Measurements from ENCODE around the gene RALGPS1. TPM values are rescaled to one million over a fixed set of nuclear protein-coding genes. Genes with fewer than 3 reads are reported as not detected.

The RALGPS1 gene
- total and polyA plus RNA-seq, 2 of the 13 experiments (the other 11 are each of a cell fraction or from before 2014, with no cell fraction given): 3.7 to 6.5 TPM

- no peak for FAIRE-seq
- TF ChIP-seq ZNF224 (CRISPR knock-in tag; IDR thresholded peaks at IDR 0.05) (no peak), ZBTB46 (CRISPR knock-in tag; IDR thresholded peaks at IDR 0.05; ENCODE audit: borderline replicate concordance) (no peak), NFE2L2 (IDR thresholded peaks at IDR 0.05; ENCODE audit: low read length) (no peak), NONO (IDR thresholded peaks at IDR 0.05) (no peak), NONO (CRISPR knock-in tag; conservative IDR thresholded peaks at IDR 0.05) (no peak), ZNF362 (CRISPR knock-in tag; IDR thresholded peaks at IDR 0.05; ENCODE audit: borderline replicate concordance) (no peak), IRF9 (CRISPR knock-in tag; IDR thresholded peaks at IDR 0.05; ENCODE audit: borderline replicate concordance) (no peak), TEAD2 (CRISPR knock-in tag; IDR thresholded peaks at IDR 0.05) (no peak), IRF1 (CRISPR knock-in tag; IDR thresholded peaks at IDR 0.05; ENCODE audit: low read depth) (no peak), MAZ (IDR thresholded peaks at IDR 0.05; ENCODE audit: borderline replicate concordance, low read depth, low read length) (no peak), MAZ (CRISPR knock-in tag; IDR thresholded peaks at IDR 0.05; ENCODE audit: low read depth) (no peak), FOSL2 (CRISPR knock-in tag; IDR thresholded peaks at IDR 0.05) (no peak), TGIF2 (CRISPR knock-in tag; IDR thresholded peaks at IDR 0.05) (no peak), KDM1A (CRISPR knock-in tag; IDR thresholded peaks at IDR 0.05) (no peak), JUND (CRISPR knock-in tag; IDR thresholded peaks at IDR 0.05) (no peak), ZNF574 (CRISPR knock-in tag; IDR thresholded peaks at IDR 0.05) (no peak), ZNF589 (CRISPR knock-in tag; conservative IDR thresholded peaks at IDR 0.05) (no peak), ZNF205 (CRISPR knock-in tag; IDR thresholded peaks at IDR 0.05) (no peak), MEF2D (CRISPR knock-in tag; IDR thresholded peaks at IDR 0.05) (no peak), ZEB1 (IDR thresholded peaks at IDR 0.05; ENCODE audit: insufficient replicate concordance, low read depth) (no peak)
Observed at GRCh38 chr9:127170103-127170502, 255.5 kb downstream of the RALGPS1 start.

More at GRCh38 chr9:127170103-127170502, 255.5 kb downstream of the RALGPS1 start:
- no peaks in the 10 kb centered on the region for H3K36me3 ChIP-seq (replicated peaks in 1 of 2; ENCODE audit: control insufficient read depth in 1 of 2, insufficient read depth in 2 of 2, low read length in 2 of 2)
- no peak overlapping the region for H3K4me2 ChIP-seq (ENCODE audit: low read depth, low read length)
- DNase-seq (ENCODE audit: low spot score) (no peak), ATAC-seq (no peak)
- H3K27me3 ChIP-seq (ENCODE audit: control insufficient read depth in 1 of 2, insufficient read depth in 2 of 2, low read length in 2 of 2): no peaks in the 10 kb centered on the region; a peak in 1 of 5 replicates
- no peak overlapping the region for H3K27ac ChIP-seq (ENCODE audit: extremely low read length, insufficient read depth, low read length)
- POLR2A ChIA-PET: no interaction called here
- no peak overlapping the region for H3K9ac ChIP-seq (ENCODE audit: insufficient read depth, low read depth, low read length)
- WGBS (ENCODE audit: low lambda C conversion rate): 74% methylated on average over 4 of the region's 4 CpGs
- no peaks in the 10 kb centered on the region for H3K9me3 ChIP-seq (ENCODE audit: low read length)
- CTCF ChIA-PET (ENCODE audit: low intra/inter-chr PET ratio, low total read pairs): no interaction called here
- in situ Hi-C loops (cut with HindIII; ENCODE audit: extremely low pct_ligation_motif_present, low pct_unique_long_range_greater_than_20kb): no loop called here
- H3K4me1 ChIP-seq (ENCODE audit: insufficient read depth, low read length): no peaks in the 10 kb centered on the region; the same call in 1 of the 2 replicates
- BruUV-seq (replicated peaks): no TSS peak
- no peak overlapping the region for H3K4me3 ChIP-seq (replicated peaks in 1 of 3; ENCODE audit: insufficient read depth in 1 of 3, low read depth in 2 of 3, low read length in 3 of 3)
- no peak overlapping the region for H2AFZ ChIP-seq (ENCODE audit: low read length)
- no peaks in the 10 kb centered on the region for H3K79me2 ChIP-seq (ENCODE audit: insufficient read depth, low read length)
- intact Hi-C loops (cut with micrococcal nuclease; ENCODE audit: unreplicated experiment): no loop called here
- no peaks in the 10 kb centered on the region for H4K20me1 ChIP-seq (ENCODE audit: insufficient read depth, low read length)

Data from HepG2 (cell line).